ENCODE results near the gene GOLGA6C.
"Not testable (repeated sequence)": the region's sequence is repeated elsewhere in the genome, so short reads cannot be mapped to it uniquely, and the experiment has no call there.

The GOLGA6C gene, protein sequence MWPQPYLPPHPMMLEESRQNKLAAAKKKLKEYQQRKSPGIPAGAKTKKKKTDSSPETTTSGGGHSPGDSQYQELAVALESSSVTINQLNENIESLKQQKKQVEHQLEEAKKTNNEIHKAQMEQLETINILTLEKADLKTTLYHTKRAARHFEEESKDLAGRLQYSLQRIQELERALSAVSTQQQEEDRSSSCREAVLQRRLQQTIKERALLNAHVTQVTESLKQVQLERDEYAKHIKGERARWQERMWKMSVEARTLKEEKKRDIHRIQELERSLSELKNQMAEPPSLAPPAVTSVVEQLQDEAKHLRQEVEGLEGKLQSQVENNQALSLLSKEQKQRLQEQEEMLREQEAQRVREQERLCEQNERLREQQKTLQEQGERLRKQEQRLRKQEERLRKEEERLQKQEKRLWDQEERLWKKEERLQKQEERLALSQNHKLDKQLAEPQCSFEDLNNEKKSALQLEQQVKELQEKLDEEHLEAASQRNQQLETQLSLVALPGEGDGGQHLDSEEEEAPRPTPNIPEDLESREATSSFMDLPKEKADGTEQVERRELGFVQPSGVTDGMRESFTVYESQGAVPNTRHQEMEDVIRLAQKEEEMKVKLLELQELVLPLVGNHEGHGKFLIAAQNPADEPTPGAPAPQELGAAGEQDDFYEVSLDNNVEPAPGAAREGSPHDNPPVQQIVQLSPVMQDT

GRCh38 chr15:75258034-75258433 lies at the start of gene GOLGA6C:
GOLGA6C (plus strand) TSS chr15:75258334; CDS start chr15:75258599, 265 bp downstream.
- not testable (repeated sequence) for DNase-seq (ENCODE audit: low read depth)

DNA sequence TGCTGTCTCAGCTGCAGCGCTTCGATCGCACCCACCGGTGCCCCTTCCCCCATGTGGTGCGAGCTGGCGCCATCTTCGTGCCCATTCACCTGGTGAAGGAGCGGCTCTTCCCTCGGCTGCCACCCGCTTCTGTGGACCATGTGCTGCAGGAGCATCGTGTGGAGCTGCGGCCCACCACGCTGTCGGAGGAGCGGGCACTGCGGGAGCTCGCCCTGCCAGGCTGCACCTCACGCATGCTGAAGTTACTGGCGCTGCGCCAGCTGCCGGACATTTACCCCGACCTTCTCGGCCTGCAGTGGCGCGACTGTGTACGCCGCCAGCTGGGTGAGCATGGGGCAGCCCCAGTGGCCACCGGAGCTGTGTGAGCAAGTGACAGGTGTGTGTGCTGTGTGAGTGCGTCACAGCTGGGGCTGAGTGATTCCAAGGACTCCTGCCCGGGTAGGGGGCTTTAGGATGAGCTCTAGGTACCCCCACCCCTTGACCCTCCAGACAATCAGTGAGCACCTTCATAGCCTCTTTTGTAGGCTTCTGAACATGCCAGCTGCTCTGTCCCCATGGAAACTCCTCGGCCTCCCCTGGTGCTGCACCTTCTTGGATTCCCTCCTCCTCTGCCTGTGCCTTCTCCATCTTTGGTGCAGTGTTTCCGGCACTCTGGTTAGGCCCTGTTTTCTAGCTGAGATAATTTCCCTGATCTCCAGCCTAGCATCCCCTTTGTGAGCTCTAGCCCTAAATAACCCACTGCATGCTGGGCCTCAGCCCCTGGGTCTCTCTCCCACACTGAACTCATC lies 49.4 kb upstream of the GOLGA6C start:
- no peak for DNase-seq (ENCODE audit: low read depth)

GRCh38 chr15:75209289-75209676 lies 48.9 kb upstream of the GOLGA6C start:
- DNase-seq (ENCODE audit: low read depth) = no peak

GRCh38 chr15:75210811-75211230 lies 47.3 kb upstream of the GOLGA6C start:
- DNase-seq (ENCODE audit: low read depth) = no peak

GRCh38 chr15:75211436-75212199 lies 46.5 kb upstream of the GOLGA6C start:
- DNase-seq (ENCODE audit: low read depth) = no peak

GRCh38 chr15:75212200-75212858 lies 45.8 kb upstream of the GOLGA6C start:
- DNase-seq (ENCODE audit: low read depth) = no peak

DNA sequence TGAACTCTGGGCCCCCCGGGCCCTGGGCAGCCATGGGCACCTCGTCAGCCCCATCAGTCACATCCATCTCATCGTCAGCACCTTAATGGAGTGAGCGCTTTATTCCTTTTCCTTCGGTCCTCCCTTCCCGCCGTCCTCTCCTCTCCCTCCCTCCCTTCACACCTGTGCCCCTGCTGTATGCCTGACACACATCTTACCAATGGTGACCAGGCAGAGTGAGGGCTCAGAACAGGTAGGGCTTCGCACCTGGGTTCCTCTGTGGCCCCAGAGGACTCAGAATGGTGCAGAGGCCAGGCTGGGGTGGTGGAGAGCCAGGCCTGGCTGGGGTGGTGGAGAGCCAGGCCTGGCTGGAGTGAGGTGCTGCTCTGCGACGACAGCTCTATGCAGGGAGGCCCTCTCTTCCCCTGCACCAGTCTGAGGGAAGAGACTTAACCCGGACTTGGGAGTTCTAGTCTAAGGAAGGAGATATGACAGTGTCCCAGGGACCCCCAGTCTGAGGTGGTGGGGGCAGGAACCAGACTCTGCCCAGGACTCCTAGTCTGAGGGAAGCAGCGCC lies 44.8 kb upstream of the GOLGA6C start:
- DNase-seq (ENCODE audit: low read depth) = no peak

DNA sequence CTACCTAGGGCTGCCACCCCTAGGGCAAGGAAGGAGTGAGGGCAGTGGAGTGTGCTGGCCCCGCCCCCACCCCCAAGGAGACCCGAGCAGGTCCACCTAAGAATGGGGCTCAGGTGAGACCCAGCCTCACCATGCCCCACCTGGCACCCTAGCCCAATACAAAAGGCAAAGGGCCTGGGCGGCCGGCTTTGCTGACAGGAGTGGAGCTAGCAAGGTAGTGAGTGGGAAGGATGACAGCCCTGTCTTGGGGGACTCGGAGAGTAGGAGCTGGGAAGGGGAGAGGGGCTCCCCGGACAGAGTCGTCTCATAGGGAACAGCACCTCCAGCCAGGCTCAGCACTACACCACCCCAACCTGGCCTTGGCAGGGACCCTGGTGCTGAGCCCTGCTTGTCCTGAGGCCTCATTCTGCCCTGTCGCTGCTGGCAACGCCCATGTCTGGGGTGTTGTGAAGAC lies 44.3 kb upstream of the GOLGA6C start:
- DNase-seq (ENCODE audit: low read depth) = no peak

DNA sequence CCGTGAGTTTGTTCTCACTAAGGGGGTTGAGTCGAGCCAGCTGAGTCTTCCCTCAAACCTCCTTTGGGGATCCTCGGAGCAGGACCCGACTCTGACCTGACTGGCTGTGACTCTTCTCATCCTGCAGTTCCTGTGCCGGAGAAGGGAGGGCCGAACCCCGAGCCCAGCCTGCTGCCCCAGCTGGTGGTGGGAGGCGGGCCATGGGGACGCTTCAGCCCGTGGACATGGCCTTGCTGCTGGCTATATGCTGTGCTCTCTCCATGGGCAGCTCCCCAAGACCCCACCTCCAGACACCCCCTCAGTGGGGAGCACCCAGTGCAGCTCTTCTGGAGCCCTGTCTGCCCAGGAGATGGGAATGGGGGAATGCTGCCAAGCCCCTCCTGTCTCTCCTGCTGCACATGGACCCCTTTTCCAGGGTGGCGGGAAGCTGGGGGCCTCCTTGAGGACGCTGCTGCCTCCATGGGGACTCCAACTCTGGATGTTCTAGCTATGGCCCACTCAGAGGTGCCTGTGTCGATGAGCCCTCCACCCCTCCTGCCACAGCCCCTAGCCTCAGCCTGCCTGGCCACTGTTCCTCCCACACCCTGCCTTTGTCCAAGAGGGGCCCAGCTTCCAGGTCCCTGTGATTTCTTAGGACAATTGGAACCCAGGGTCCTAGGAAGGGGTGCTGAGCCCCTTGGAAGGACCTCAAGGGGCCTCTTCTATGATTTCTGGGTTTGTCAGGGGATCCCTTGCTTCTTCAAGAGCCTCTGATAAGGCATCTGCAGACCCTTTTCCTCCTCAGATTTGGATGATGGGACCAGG lies 43.6 kb upstream of the GOLGA6C start:
- DNase-seq (ENCODE audit: low read depth) = no peak

DNA sequence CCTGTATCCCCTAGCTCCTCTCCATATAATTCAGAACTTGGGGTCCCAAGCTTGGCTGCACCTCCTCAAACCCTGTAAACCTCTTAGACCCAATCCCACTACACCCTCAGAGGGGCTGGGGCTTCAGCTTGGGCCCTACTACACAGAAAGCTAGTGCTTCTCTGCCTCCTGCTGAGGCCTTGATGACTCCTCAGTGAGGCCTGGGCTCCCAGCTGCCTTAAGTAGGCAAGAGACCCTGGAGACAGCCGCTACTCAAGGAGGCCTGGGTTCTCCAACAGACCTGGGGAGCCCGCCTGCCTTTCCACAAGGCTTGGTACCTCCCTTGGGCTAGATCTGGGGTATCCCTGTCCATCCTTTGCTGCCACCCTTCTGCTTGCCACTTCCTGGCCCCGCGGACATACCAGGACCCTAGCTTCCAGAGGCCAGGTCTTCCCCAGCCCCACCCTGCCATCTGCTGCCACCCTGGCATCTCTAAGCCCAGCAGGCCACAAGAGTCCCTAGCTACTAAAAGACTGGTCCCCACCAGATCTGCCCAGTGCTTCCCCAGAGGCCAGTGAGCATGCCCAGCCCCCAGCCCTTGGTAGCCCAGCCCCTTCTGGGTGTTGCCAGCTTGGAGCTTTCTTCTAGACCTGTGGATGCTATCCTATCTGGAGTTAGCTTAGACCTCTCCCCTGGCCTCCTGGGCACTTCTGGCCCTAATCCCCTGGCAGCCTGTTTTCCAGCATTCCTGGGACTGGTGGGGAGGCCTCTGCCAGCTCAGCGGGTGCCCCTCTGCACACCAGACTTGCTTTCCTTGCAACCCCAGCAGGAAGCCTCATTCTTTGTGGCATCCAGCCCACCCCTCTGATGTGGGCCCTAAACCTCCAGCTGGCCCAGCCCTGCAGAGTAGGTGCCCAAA lies 42.8 kb upstream of the GOLGA6C start:
- no peak for DNase-seq (ENCODE audit: low read depth)

DNA sequence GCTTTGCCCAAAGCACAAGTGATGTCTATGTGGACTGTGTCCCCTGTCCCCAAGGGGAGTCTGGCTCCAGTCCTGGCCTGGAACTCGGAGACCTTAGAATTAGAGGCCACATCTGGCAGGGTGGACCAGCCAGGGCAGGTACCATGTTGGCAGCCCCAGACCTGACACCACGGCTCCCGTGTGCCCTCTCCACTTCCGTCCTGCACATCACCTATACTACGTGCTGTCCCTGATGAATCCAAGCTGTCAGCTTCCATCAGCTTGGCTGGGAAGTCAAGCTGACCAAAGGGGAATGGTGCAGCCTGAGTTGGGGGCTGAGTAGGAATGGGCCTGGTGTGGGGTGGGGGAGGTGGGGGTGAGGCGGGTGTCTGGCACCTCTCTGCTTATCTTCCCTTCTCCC lies 41.1 kb upstream of the GOLGA6C start:
- no peak for DNase-seq (ENCODE audit: low read depth)

GRCh38 chr15:75217574-75217973 lies 40.6 kb upstream of the GOLGA6C start:
- DNase-seq (ENCODE audit: low read depth) = not testable (repeated sequence)

DNA sequence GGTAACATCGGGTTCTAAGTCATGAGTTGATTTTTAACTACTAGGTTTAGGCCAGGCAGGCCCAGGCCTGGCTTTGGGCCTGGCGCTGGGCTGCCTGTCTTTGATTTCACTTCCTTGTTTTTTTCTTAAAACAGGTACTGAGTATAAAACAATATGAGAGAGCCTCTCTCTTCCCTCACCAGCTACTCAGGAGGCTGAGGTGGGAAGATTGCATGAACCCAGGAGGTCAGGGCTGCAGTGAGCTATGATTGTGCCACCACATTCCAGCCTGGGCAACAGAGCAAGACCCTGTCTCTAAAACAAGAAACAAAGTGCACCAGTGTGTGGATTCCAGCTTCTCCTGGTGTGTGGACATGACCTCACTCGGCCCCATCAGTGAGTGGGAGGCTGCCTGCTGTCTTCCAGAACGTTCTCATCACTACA lies 38.6 kb upstream of the GOLGA6C start:
- not testable (repeated sequence) for DNase-seq (ENCODE audit: low read depth)

GRCh38 chr15:75223688-75224087 lies 34.4 kb upstream of the GOLGA6C start:
- DNase-seq (ENCODE audit: low read depth) = no peak

DNA sequence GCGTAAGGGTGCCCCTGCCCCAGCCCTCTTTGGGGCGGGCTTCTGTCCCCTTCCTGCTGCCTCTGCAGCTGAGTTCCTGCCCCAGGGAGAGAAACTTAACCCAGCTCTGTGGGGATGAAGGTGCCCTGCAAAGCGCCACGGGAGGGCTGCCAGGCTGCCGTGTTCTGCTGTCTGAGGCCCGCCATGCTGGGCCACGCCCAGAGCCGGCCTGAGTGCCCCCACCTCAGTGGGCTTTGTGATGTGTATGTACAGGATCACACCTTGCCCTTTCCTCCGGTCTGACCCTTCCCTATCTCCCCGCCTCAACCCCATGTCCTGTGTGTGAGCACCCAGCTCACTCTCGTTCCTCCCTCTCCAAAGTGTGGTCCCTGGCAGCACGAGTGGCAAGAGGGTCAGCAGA lies 33.9 kb upstream of the GOLGA6C start:
- no peak for DNase-seq (ENCODE audit: low read depth)

- DNase-seq (ENCODE audit: low read depth) = not testable (repeated sequence)
Observed at GRCh38 chr15:75225102-75225836, 32.9 kb upstream of the GOLGA6C start.

GRCh38 chr15:75225951-75226732 lies 32.0 kb upstream of the GOLGA6C start:
- no peak for DNase-seq (ENCODE audit: low read depth)

Data from stromal cell of bone marrow (primary cell).